ENCODE data around the gene DPP10.

DPP10 gene

GRCh38 chr2:114569166-114569565 is 126.7 kb downstream of the DPP10 start:
- Histone ChIP-seq H3K14ac (ENCODE audit: low read length) (no peak overlapping the region), H3K27me3 (ENCODE audit: control insufficient read depth in 3 of 3, insufficient read depth in 3 of 3, low read depth in 1 of 3, low read length in 3 of 3) (no peaks in the 10 kb centered on the region), H4K91ac (ENCODE audit: low read depth, low read length, poor library complexity) (no peak overlapping the region), H3K79me1 (ENCODE audit: low read depth, low read length) (no peaks in the 10 kb centered on the region), H2BK5ac (ENCODE audit: low read length) (no peak overlapping the region), H2AFZ (ENCODE audit: low read length) (no peak overlapping the region), H2BK12ac (ENCODE audit: low read length) (no peak overlapping the region), H3K18ac (ENCODE audit: low read length) (no peak overlapping the region), H3K4me1 (ENCODE audit: control insufficient read depth in 2 of 2, insufficient read depth in 1 of 2, low read depth in 1 of 2, low read length in 2 of 2) (peaks cover 0 to 1% of the 10 kb centered on the region in 2 donors), H3K27ac (replicated peaks; ENCODE audit: low read length) (no peak overlapping the region), H4K8ac (ENCODE audit: low read depth, low read length) (no peak overlapping the region), H3K9ac (ENCODE audit: low read depth, low read length, poor library complexity) (no peak overlapping the region), H2BK15ac (ENCODE audit: low read length) (no peak overlapping the region), H3K9me3 (replicated peaks in 1 of 2; ENCODE audit: control insufficient read depth in 2 of 2, insufficient read depth in 1 of 2, low read depth in 1 of 2, low read length in 2 of 2) (no peaks in the 10 kb centered on the region), H3K4me3 (ENCODE audit: low read length in 2 of 2) (no peak overlapping the region), H2AK5ac (ENCODE audit: low read depth, low read length) (no peak overlapping the region), H3K23ac (ENCODE audit: low read depth, low read length, poor library complexity) (no peak overlapping the region), H3K36me3 (replicated peaks in 1 of 2; ENCODE audit: control insufficient read depth in 2 of 2, insufficient read depth in 2 of 2, low read length in 2 of 2) (no peaks in the 10 kb centered on the region), H3K4me2 (ENCODE audit: insufficient read depth, low read length, poor library complexity, severe bottlenecking) (no peak overlapping the region), H2BK120ac (ENCODE audit: low read depth, low read length) (no peak overlapping the region), H3K4ac (ENCODE audit: low read length) (no peak overlapping the region)
- no CpG with 5 or more reads among the region's 3 CpGs for WGBS, 2 donors (ENCODE audit: extremely low coverage in 2 of 2, insufficient read length in 2 of 2, insufficient replicate concordance in 1 of 2)
- no peak for DNase-seq (ENCODE audit: low spot score)

GRCh38 chr2:114577657-114578056 is 135.2 kb downstream of the DPP10 start:
- no CpG with 5 or more reads among the region's 2 CpGs for WGBS, 2 donors (ENCODE audit: extremely low coverage in 2 of 2, insufficient read length in 2 of 2, insufficient replicate concordance in 1 of 2)
- Histone ChIP-seq H2BK15ac (ENCODE audit: low read length) (no peak overlapping the region), H3K9me3 (replicated peaks in 1 of 2; ENCODE audit: control insufficient read depth in 2 of 2, insufficient read depth in 1 of 2, low read depth in 1 of 2, low read length in 2 of 2) (no peaks in the 10 kb centered on the region)

GRCh38 chr2:114579542-114579941 is 137.1 kb downstream of the DPP10 start:
- no CpG with 5 or more reads among the region's 3 CpGs for WGBS, 2 donors (ENCODE audit: extremely low coverage in 2 of 2, insufficient read length in 2 of 2, insufficient replicate concordance in 1 of 2)
- Histone ChIP-seq H3K4ac (ENCODE audit: low read length) (no peak overlapping the region), H3K27ac (replicated peaks; ENCODE audit: low read length) (no peak overlapping the region)

More at GRCh38 chr2:114577657-114578056, 135.2 kb downstream of the DPP10 start:
- Histone ChIP-seq H4K8ac (ENCODE audit: low read depth, low read length) (no peak overlapping the region), H3K18ac (ENCODE audit: low read length) (no peak overlapping the region), H3K27me3 (ENCODE audit: control insufficient read depth in 3 of 3, insufficient read depth in 3 of 3, low read depth in 1 of 3, low read length in 3 of 3) (peaks cover 0 to 8% (median 0%) of the 10 kb centered on the region in 3 experiments), H3K23ac (ENCODE audit: low read depth, low read length, poor library complexity) (no peak overlapping the region), H4K91ac (ENCODE audit: low read depth, low read length, poor library complexity) (peak overlapping the region; percentile 15), H3K4me3 (ENCODE audit: low read length in 2 of 2) (no peak overlapping the region), H2BK12ac (ENCODE audit: low read length) (no peak overlapping the region), H3K4me2 (ENCODE audit: insufficient read depth, low read length, poor library complexity, severe bottlenecking) (no peak overlapping the region), H2BK5ac (ENCODE audit: low read length) (no peak overlapping the region), H2AFZ (ENCODE audit: low read length) (no peak overlapping the region), H3K4me1 (ENCODE audit: control insufficient read depth in 2 of 2, insufficient read depth in 1 of 2, low read depth in 1 of 2, low read length in 2 of 2) (no peaks in the 10 kb centered on the region), H3K36me3 (replicated peaks in 1 of 2; ENCODE audit: control insufficient read depth in 2 of 2, insufficient read depth in 2 of 2, low read length in 2 of 2) (no peaks in the 10 kb centered on the region), H3K4ac (ENCODE audit: low read length) (no peak overlapping the region), H3K27ac (replicated peaks; ENCODE audit: low read length) (no peak overlapping the region), H2AK5ac (ENCODE audit: low read depth, low read length) (no peak overlapping the region), H3K9ac (ENCODE audit: low read depth, low read length, poor library complexity) (no peak overlapping the region), H2BK120ac (ENCODE audit: low read depth, low read length) (no peak overlapping the region), H3K14ac (ENCODE audit: low read length) (no peak overlapping the region), H3K79me1 (ENCODE audit: low read depth, low read length) (no peaks in the 10 kb centered on the region)
- no peak for DNase-seq (ENCODE audit: low spot score)

GRCh38 chr2:114580691-114581090 is 138.2 kb downstream of the DPP10 start:
- Histone ChIP-seq H3K23ac (ENCODE audit: low read depth, low read length, poor library complexity) (no peak overlapping the region), H3K4me1 (ENCODE audit: control insufficient read depth in 2 of 2, insufficient read depth in 1 of 2, low read depth in 1 of 2, low read length in 2 of 2) (no peaks in the 10 kb centered on the region), H3K4ac (ENCODE audit: low read length) (no peak overlapping the region), H3K9me3 (replicated peaks in 1 of 2; ENCODE audit: control insufficient read depth in 2 of 2, insufficient read depth in 1 of 2, low read depth in 1 of 2, low read length in 2 of 2) (no peaks in the 10 kb centered on the region), H3K27ac (replicated peaks; ENCODE audit: low read length) (no peak overlapping the region), H2BK120ac (ENCODE audit: low read depth, low read length) (no peak overlapping the region), H2BK15ac (ENCODE audit: low read length) (no peak overlapping the region), H2BK12ac (ENCODE audit: low read length) (no peak overlapping the region), H4K8ac (ENCODE audit: low read depth, low read length) (no peak overlapping the region), H3K4me3 (ENCODE audit: low read length in 2 of 2) (no peak overlapping the region), H4K91ac (ENCODE audit: low read depth, low read length, poor library complexity) (no peak overlapping the region), H3K27me3 (ENCODE audit: control insufficient read depth in 3 of 3, insufficient read depth in 3 of 3, low read depth in 1 of 3, low read length in 3 of 3) (peaks cover 0 to 8% (median 0%) of the 10 kb centered on the region in 3 experiments), H2AK5ac (ENCODE audit: low read depth, low read length) (no peak overlapping the region), H3K79me1 (ENCODE audit: low read depth, low read length) (no peaks in the 10 kb centered on the region), H3K9ac (ENCODE audit: low read depth, low read length, poor library complexity) (no peak overlapping the region), H2BK5ac (ENCODE audit: low read length) (no peak overlapping the region), H3K14ac (ENCODE audit: low read length) (no peak overlapping the region), H2AFZ (ENCODE audit: low read length) (no peak overlapping the region), H3K4me2 (ENCODE audit: insufficient read depth, low read length, poor library complexity, severe bottlenecking) (no peak overlapping the region), H3K18ac (ENCODE audit: low read length) (no peak overlapping the region), H3K36me3 (replicated peaks in 1 of 2; ENCODE audit: control insufficient read depth in 2 of 2, insufficient read depth in 2 of 2, low read length in 2 of 2) (no peaks in the 10 kb centered on the region)
- DNase-seq (ENCODE audit: low spot score): no peak
- WGBS, 2 donors (ENCODE audit: extremely low coverage in 2 of 2, insufficient read length in 2 of 2, insufficient replicate concordance in 1 of 2): no CpG with 5 or more reads among the region's 6 CpGs

More at GRCh38 chr2:114579542-114579941, 137.1 kb downstream of the DPP10 start:
- H3K9ac ChIP-seq (ENCODE audit: low read depth, low read length, poor library complexity): no peak overlapping the region
- no peaks in the 10 kb centered on the region for H3K4me1 ChIP-seq (ENCODE audit: control insufficient read depth in 2 of 2, insufficient read depth in 1 of 2, low read depth in 1 of 2, low read length in 2 of 2)
- H2BK15ac ChIP-seq (ENCODE audit: low read length): no peak overlapping the region
- no peak overlapping the region for H4K91ac ChIP-seq (ENCODE audit: low read depth, low read length, poor library complexity)
- no peak overlapping the region for H2AK5ac ChIP-seq (ENCODE audit: low read depth, low read length)
- no peak overlapping the region for H2BK12ac ChIP-seq (ENCODE audit: low read length)
- H3K27me3 ChIP-seq (ENCODE audit: control insufficient read depth in 3 of 3, insufficient read depth in 3 of 3, low read depth in 1 of 3, low read length in 3 of 3): peaks cover 0 to 8% (median 0%) of the 10 kb centered on the region in 3 experiments
- no peaks in the 10 kb centered on the region for H3K36me3 ChIP-seq (replicated peaks in 1 of 2; ENCODE audit: control insufficient read depth in 2 of 2, insufficient read depth in 2 of 2, low read length in 2 of 2)
- no peak overlapping the region for H3K4me2 ChIP-seq (ENCODE audit: insufficient read depth, low read length, poor library complexity, severe bottlenecking)
- no peak overlapping the region for H2BK120ac ChIP-seq (ENCODE audit: low read depth, low read length)
- no peak for DNase-seq (ENCODE audit: low spot score)
- no peaks in the 10 kb centered on the region for H3K9me3 ChIP-seq (replicated peaks in 1 of 2; ENCODE audit: control insufficient read depth in 2 of 2, insufficient read depth in 1 of 2, low read depth in 1 of 2, low read length in 2 of 2)
- H3K18ac ChIP-seq (ENCODE audit: low read length): no peak overlapping the region
- H3K14ac ChIP-seq (ENCODE audit: low read length): no peak overlapping the region
- H3K4me3 ChIP-seq (ENCODE audit: low read length in 2 of 2): no peak overlapping the region
- no peak overlapping the region for H3K23ac ChIP-seq (ENCODE audit: low read depth, low read length, poor library complexity)
- H3K79me1 ChIP-seq (ENCODE audit: low read depth, low read length): no peaks in the 10 kb centered on the region
- H4K8ac ChIP-seq (ENCODE audit: low read depth, low read length): no peak overlapping the region
- H2BK5ac ChIP-seq (ENCODE audit: low read length): no peak overlapping the region
- no peak overlapping the region for H2AFZ ChIP-seq (ENCODE audit: low read length)
